ENCODE data around the gene ASCC2. TPM values are rescaled to one million over a fixed set of nuclear protein-coding genes. Genes with fewer than 3 reads are reported as not detected.

ASCC2 gene
- total and polyA plus RNA-seq, 4 donors = 34.6 to 43.7 (median 38.7) TPM

DNA sequence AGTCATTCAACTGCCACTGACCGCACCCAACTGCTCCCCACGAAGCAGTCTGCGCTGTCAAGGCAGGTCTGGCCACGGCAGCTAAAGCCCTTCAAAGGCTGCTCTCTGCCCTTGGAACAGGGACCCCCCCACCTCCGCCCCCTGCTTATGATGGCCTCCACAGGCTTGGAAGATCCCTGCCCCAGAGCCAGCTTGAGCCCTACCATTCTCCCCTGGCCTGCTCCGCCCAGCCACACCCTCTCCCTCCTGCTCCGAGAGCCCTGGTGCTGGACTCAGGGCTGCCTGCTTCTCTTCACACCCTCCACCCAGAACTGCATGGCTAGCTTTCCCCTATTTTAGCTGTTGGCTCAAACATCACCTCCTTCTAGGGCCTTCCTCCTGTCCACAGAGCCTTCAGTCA, 90.2 kb downstream of the ASCC2 start (continued):
- TF ChIP-seq, protein P1, sequence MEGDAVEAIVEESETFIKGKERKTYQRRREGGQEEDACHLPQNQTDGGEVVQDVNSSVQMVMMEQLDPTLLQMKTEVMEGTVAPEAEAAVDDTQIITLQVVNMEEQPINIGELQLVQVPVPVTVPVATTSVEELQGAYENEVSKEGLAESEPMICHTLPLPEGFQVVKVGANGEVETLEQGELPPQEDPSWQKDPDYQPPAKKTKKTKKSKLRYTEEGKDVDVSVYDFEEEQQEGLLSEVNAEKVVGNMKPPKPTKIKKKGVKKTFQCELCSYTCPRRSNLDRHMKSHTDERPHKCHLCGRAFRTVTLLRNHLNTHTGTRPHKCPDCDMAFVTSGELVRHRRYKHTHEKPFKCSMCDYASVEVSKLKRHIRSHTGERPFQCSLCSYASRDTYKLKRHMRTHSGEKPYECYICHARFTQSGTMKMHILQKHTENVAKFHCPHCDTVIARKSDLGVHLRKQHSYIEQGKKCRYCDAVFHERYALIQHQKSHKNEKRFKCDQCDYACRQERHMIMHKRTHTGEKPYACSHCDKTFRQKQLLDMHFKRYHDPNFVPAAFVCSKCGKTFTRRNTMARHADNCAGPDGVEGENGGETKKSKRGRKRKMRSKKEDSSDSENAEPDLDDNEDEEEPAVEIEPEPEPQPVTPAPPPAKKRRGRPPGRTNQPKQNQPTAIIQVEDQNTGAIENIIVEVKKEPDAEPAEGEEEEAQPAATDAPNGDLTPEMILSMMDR (IDR thresholded peaks at IDR 0.05; ENCODE audit: low read depth, low read length, missing input control) = no peak
- TF ChIP-seq TAF1 (conservative IDR thresholded peaks at IDR 0.05) = no peak
- TF ChIP-seq RXRA (IDR thresholded peaks at IDR 0.05) = no peak
- TF ChIP-seq, protein P2, sequence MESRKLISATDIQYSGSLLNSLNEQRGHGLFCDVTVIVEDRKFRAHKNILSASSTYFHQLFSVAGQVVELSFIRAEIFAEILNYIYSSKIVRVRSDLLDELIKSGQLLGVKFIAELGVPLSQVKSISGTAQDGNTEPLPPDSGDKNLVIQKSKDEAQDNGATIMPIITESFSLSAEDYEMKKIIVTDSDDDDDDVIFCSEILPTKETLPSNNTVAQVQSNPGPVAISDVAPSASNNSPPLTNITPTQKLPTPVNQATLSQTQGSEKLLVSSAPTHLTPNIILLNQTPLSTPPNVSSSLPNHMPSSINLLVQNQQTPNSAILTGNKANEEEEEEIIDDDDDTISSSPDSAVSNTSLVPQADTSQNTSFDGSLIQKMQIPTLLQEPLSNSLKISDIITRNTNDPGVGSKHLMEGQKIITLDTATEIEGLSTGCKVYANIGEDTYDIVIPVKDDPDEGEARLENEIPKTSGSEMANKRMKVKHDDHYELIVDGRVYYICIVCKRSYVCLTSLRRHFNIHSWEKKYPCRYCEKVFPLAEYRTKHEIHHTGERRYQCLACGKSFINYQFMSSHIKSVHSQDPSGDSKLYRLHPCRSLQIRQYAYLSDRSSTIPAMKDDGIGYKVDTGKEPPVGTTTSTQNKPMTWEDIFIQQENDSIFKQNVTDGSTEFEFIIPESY (IDR thresholded peaks at IDR 0.05) = no peak
- TF ChIP-seq GABPA (IDR thresholded peaks at IDR 0.05 in 1 of 2, conservative IDR thresholded peaks at IDR 0.05 in 1 of 2) = no peak
- no peak for TF ChIP-seq JUND (IDR thresholded peaks at IDR 0.05)

DNA sequence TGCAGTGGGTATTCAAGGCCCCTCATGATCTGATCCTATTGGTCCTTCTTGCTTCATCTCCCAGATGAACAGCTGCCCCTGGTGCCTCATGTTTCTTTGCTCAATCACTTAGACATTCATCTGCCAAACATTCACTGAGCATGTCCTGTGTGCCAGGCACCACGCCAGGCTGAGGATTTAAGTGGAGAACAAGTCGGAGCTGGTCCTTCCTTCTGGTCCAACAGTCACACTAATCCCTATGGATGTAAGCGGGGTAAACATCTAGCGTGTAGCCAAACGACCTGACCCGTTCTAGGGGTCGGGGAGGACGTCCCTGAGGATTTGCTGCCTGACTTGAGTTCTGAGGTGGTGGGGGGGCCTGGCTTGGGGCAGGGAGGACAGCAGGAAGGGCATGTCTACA, 93.2 kb downstream of the ASCC2 start:
- Histone ChIP-seq H3K9me3 (ENCODE audit: control insufficient read depth in 4 of 4, low read length in 3 of 4) (no peaks in the 10 kb centered on the region), H3K36me3 (ENCODE audit: control insufficient read depth in 4 of 4, insufficient read depth in 3 of 4, low read depth in 1 of 4, low read length in 3 of 4) (peaks cover 3 to 58% (median 12%) of the 10 kb centered on the region in 4 donors), H3K4me1 (ENCODE audit: control insufficient read depth in 4 of 4, insufficient read depth in 4 of 4, low read length in 3 of 4) (no peaks in the 10 kb centered on the region), H3K27ac (ENCODE audit: low read depth in 1 of 2, low read length in 2 of 2) (no peak overlapping the region), H3K4me3 (ENCODE audit: low read depth in 1 of 3, low read length in 3 of 3) (no peak overlapping the region), H3K9ac (ENCODE audit: low read depth in 1 of 2, low read length in 2 of 2) (no peak overlapping the region), H3K27me3 (ENCODE audit: control insufficient read depth in 4 of 4, insufficient read depth in 4 of 4, low read length in 3 of 4) (no peaks in the 10 kb centered on the region)
- no peak for DNase-seq (ENCODE audit: low spot score)
- WGBS = 82% methylated on average over 8 of the region's 8 CpGs
- TF ChIP-seq, protein P3, sequence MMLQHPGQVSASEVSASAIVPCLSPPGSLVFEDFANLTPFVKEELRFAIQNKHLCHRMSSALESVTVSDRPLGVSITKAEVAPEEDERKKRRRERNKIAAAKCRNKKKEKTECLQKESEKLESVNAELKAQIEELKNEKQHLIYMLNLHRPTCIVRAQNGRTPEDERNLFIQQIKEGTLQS (IDR thresholded peaks at IDR 0.05) = no peak
- TF ChIP-seq NR2F2 (IDR thresholded peaks at IDR 0.05) = no peak
- TF ChIP-seq, protein P4, sequence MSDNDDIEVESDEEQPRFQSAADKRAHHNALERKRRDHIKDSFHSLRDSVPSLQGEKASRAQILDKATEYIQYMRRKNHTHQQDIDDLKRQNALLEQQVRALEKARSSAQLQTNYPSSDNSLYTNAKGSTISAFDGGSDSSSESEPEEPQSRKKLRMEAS (IDR thresholded peaks at IDR 0.05) = no peak
- no peak for TF ChIP-seq SP1 (IDR thresholded peaks at IDR 0.05)
- TF ChIP-seq YY1 (IDR thresholded peaks at IDR 0.05) = no peak
- TF ChIP-seq RAD21 (IDR thresholded peaks at IDR 0.05) = no peak
- TF ChIP-seq TAF1 (conservative IDR thresholded peaks at IDR 0.05) = no peak
- no peak for TF ChIP-seq FOXA2 (IDR thresholded peaks at IDR 0.05)
- no peak for TF ChIP-seq EGR1 (IDR thresholded peaks at IDR 0.05; ENCODE audit: low read depth in 2 of 2)
- TF ChIP-seq FOXA1 (IDR thresholded peaks at IDR 0.05) = no peak

DNA sequence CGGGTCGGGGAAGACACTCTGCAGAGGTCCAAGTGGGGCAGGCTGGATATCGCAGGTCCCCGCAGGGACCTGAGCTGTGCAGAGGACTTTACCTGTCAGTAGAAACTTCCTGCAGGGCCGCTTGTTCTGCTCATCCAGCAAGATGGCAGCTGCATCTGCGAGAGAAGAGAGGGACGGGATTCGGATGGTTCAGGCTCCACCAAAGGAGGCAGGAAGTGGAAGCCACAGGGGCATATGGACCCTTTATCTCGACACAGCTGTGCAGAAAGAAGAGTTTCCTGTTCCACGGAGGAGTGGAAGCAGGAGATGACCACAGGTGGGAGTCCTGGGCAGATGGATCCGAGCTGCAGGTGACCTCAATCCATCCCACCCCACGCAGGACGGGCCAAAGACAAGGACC, 95.7 kb downstream of the ASCC2 start:
- H3K4me1 ChIP-seq (ENCODE audit: control insufficient read depth in 4 of 4, insufficient read depth in 4 of 4, low read length in 3 of 4) = no peaks in the 10 kb centered on the region
- peaks cover 3 to 51% (median 9%) of the 10 kb centered on the region in 4 donors for H3K36me3 ChIP-seq (ENCODE audit: control insufficient read depth in 4 of 4, insufficient read depth in 3 of 4, low read depth in 1 of 4, low read length in 3 of 4)
- no peaks in the 10 kb centered on the region for H3K27me3 ChIP-seq (ENCODE audit: control insufficient read depth in 4 of 4, insufficient read depth in 4 of 4, low read length in 3 of 4)
- DNase-seq (ENCODE audit: low spot score) = no peak
- WGBS = 82% methylated on average over 13 of the region's 13 CpGs
- no peaks in the 10 kb centered on the region for H3K9me3 ChIP-seq (ENCODE audit: control insufficient read depth in 4 of 4, low read length in 3 of 4)
- no peak overlapping the region for H3K27ac ChIP-seq (ENCODE audit: low read depth in 1 of 2, low read length in 2 of 2)
- no peak overlapping the region for H3K4me3 ChIP-seq (ENCODE audit: low read depth in 1 of 3, low read length in 3 of 3)
- no peak overlapping the region for H3K9ac ChIP-seq (ENCODE audit: low read depth in 1 of 2, low read length in 2 of 2)
- TF ChIP-seq, protein P5, sequence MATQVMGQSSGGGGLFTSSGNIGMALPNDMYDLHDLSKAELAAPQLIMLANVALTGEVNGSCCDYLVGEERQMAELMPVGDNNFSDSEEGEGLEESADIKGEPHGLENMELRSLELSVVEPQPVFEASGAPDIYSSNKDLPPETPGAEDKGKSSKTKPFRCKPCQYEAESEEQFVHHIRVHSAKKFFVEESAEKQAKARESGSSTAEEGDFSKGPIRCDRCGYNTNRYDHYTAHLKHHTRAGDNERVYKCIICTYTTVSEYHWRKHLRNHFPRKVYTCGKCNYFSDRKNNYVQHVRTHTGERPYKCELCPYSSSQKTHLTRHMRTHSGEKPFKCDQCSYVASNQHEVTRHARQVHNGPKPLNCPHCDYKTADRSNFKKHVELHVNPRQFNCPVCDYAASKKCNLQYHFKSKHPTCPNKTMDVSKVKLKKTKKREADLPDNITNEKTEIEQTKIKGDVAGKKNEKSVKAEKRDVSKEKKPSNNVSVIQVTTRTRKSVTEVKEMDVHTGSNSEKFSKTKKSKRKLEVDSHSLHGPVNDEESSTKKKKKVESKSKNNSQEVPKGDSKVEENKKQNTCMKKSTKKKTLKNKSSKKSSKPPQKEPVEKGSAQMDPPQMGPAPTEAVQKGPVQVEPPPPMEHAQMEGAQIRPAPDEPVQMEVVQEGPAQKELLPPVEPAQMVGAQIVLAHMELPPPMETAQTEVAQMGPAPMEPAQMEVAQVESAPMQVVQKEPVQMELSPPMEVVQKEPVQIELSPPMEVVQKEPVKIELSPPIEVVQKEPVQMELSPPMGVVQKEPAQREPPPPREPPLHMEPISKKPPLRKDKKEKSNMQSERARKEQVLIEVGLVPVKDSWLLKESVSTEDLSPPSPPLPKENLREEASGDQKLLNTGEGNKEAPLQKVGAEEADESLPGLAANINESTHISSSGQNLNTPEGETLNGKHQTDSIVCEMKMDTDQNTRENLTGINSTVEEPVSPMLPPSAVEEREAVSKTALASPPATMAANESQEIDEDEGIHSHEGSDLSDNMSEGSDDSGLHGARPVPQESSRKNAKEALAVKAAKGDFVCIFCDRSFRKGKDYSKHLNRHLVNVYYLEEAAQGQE (IDR thresholded peaks at IDR 0.05) = no peak
- TF ChIP-seq FOXA2 (IDR thresholded peaks at IDR 0.05) (no peak), JUND (IDR thresholded peaks at IDR 0.05) (no peak), RAD21 (IDR thresholded peaks at IDR 0.05) (no peak), EGR1 (IDR thresholded peaks at IDR 0.05; ENCODE audit: low read depth in 2 of 2) (no peak), HNF4A (conservative IDR thresholded peaks at IDR 0.05) (no peak), NR2F2 (IDR thresholded peaks at IDR 0.05) (no peak), HNF4G (IDR thresholded peaks at IDR 0.05) (no peak)
- TF ChIP-seq, protein P2 (IDR thresholded peaks at IDR 0.05) = no peak
- TF ChIP-seq, protein P3 (IDR thresholded peaks at IDR 0.05) = no peak
- TF ChIP-seq, protein P1 (IDR thresholded peaks at IDR 0.05; ENCODE audit: low read depth, low read length, missing input control) = no peak
